Stimulated activated CD4-positive, alpha-beta T cell treated with anti-CD3 and anti-CD28 coated beads, Interleukin-2, amount 100 ng/mL, for 24 hours (primary cell): ENCODE results near the gene TBC1D19.

Experiments used
- DNase-seq, 2 donors: peaks; one replicate each; pipeline ENCODE4 v3.0.0-alpha.2; 2020

TBC1D19 gene

DNA sequence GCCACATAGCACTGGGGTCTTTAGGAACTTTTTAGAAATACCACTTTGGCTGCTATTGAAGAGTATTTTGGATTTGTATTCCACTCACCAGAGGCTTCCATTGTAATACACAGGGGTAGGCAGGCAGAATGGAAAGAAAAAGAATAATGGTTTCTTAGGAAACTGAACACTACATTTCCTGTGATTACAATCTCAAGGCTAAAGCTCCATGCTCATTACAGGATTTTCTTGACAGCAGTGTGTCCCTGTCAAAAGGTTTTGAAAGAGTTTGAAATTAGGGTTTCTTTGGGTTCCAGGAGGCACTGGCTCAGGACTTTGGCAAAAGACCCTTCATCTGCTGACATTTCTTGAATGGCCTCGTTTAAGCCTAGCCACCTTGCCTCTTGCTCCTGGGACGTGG lies 201.9 kb downstream of the TBC1D19 start:
- no peak for DNase-seq

DNA sequence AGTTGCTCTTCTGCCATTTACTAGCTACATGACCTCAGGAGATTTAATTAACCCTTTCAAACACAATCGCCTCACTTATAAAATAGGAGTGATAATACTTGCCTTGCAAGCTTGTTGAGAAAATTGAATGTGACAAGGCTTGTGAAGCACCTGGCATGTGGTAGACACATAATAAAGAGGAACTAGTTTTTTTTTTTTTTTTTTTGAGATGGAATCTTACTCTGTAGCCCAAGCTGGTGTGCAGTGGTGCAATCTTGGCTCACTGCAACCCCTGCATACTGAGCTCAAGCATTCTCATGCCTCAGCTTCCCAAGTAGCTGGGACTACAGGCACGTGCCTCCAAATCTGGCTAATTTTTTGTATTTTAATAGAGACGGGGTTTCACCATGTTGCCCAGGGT lies 203.0 kb downstream of the TBC1D19 start:
- no peak for DNase-seq

DNA sequence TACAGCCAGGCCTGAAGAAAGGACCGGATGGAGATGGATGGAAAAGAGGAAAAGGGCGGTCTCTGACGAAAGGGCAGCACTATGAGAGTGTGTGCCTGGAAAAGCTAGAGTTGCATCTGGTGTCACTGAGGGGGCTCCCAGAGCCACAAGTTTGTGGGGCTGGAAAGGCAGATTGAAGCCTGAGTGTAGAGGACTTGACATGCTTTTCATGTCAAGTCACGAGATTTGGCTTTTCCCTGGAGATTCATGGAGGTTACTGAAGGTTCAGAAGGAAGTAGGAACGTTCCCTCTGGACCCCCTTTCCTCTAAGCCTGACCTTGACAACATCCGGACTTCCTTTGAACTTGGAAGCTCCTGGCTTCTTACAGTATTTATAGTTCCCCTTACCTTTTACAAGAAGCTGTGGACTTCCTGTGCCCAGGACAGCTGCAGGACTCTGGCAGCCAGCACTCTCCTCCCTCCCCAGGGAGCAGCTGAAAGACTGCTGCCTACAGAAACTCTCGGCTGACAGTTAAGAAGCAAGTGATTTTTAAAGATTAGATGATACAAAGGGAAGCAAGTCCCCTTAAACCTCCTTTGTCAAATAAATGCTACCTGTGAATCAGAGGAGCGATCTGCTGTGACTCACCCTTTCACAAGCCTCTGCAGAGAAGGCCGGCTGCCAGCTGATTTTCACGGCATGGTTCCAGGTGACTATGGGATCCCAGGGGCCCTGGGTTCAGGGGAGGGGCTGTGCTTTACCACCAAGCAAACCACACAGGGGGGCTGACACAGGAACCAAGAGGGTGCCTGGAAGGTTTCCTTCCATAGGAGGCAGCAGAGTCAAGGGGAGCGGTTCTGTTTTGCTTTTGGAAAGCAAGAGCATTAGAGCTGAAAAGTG lies 203.8 kb downstream of the TBC1D19 start:
- DNase-seq, result peak; percentile 29 to 46

DNA sequence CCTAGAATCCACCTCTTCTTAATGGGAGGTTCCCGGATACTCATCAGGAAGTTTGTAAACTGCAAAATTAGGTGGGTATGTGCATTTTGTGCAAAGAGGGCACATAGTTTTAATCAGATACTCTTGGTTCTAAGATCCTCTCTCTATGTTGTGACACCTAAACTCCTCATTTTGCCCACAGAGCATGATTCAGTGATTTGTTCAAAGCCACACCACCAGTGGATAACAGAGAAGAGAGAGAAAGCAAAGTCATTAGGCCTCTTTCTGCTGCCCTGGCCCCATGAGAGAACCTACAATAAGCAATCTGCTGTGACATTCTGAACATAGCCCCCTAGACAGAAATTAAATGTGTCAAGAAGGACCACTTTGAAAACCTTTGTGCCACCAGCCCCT lies 204.5 kb downstream of the TBC1D19 start:
- no peak for DNase-seq

DNA sequence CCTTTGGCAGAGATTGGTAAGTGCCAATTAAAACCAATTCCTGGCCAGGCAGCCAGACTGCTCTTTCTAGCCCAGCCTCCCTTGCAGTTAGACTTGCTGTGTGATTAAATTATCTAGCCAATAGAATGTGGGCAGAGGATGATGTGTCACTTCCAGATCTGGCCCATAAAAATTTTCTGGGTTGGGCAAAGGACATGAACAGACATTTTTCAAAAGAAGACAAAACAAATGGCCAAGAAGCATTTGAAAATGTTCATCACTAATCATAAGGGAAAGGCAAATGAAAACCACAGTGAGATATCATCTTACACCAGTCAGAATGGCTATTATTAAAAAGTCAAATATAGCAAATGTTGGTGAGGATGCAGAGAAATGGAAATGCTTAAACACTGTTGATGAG lies 205.3 kb downstream of the TBC1D19 start:
- no peak for DNase-seq

DNA sequence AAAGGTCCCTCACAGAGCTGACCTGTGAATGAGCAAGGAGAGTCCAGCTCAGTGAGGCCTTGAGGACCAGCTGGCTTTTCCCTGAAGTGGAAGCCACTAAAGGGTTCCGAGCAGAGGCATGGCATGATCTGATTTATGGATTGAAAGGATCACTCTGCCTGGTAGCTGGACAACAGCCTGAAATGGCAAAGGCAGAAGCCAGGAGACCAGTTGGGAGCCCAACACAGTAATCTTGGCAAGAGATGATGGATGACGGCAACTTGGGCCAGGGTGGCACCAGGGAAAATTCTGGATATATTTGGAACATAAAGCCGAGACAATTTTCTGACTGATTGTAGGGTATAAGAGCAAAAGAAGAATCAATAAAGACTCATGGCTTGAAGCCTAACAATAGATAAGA lies 207.5 kb downstream of the TBC1D19 start:
- DNase-seq, result no peak

DNA sequence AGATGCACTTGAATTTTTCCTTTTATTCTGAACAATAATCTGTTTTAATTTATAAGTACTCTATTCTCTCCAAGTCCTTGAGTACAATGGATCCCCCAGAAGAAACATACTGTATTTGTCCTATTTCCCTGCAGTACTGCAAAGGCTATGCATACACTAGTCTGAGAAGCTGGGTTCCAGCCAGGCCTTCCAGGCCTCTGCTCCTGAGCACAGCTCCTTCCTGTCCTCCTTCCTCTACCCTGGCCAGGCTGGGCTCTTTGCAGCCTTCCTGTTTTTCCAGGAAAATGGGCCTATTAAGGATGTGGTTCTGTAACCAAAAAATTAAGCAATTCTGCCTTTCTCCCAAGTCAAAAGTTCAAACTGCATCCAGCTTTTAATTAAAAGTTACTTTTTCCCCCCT lies 208.8 kb downstream of the TBC1D19 start:
- no peak for DNase-seq

DNA sequence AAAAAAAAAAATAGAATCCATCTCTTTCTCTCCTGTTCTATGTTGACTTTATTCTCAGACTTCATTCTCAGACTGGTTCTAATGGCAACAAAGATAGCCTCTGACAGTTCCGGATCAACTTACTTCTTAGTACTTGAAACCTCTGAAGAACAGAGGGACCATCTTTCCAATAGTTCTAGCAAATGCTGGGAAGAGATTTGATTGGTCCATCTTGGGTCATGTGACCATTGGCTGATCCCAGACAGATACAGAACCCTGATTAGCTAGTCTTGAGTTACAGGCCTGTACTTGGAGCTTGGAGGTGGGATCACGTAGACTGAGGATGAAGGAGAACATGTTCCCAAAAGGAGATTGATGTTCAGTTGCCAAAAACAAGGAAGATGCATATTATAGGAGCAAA lies 209.9 kb downstream of the TBC1D19 start:
- no peak for DNase-seq

DNA sequence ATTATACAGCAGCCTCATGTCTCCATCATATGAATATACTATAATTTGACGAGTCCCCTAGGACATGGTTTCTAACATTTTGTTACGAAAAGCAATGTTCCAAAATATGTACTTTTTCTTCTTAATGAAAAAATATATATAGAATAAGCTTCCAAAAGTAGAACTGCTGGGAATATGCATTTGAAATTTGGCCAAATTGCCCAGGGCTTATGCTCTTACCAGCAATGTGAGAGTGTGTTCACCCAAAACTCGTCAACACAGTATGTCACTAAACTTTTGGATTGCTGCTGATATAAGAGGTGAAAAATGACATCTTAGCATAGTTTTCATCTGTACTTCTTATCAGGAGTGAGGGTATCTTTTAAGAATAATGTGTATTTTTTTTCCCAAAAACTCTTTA lies 212.2 kb downstream of the TBC1D19 start:
- no peak for DNase-seq

DNA sequence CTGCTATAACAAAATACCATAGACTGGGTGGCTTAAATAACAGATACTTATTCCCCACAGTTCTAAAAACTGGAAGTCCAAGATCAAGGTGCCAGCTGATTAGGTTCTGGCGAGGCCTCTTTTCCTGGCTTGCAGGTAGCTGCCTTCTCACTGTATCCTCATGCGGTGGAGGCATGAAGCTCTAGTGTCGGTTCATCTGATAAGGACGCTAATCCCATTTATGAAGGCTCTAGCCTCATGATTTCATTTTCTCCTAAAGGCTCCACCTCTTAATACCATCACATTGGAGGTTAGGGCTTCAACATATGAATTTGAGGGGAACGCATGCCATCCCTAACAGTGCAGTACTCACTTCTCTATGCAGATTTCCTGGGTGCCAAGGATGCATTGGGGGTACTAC lies 218.9 kb downstream of the TBC1D19 start:
- DNase-seq, result no peak

DNA sequence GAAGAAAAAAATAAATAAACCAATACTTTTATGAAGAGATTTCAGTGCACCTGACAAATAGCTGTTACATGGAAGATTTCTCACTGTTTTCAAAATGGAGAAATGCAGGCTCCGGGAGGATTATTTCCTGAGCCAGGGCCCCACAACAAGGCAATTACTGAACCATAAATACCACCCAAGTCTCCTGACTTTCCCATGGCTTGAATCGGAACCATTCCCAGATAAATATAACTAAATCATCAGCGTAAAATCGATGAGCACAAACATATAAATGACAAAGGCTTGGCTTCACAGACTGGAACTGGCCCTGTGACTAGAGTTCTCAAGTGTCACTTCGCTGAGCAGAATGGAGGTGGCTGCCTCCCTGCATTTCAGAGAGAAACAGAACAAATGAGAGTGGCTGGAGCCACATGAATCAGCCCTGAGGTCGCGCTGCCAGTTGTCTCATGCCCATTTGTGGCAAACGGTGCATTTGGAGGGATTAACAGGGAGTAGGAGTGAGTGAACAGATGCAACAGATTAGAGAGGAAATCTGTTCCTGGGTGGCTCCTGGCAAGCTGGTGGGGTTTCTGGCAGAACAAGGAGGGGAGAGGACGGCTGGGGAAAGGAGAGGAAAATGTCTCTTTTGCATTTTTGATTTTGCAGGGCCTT lies 219.5 kb downstream of the TBC1D19 start:
- DNase-seq, result no peak

DNA sequence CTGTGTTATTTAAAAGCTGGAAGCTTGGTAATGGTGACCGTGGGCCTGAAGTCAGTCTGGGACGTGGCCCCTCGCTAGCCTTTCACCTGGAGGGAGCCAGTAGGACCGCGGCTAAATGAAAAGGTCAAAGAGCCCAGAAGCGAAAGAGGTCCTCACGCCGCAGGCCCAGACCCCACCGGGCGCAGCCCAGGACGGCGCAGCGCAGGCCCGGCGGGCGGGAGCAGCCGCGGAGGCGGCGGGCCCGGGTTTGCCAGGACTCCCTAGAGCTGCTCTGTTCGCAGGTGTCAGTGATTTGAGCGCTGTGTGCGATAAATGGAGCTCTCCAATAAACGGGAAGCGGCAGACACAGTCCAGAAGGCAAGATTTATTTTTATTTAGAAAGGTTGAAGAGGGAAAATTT lies 220.6 kb downstream of the TBC1D19 start:
- no peak for DNase-seq

DNA sequence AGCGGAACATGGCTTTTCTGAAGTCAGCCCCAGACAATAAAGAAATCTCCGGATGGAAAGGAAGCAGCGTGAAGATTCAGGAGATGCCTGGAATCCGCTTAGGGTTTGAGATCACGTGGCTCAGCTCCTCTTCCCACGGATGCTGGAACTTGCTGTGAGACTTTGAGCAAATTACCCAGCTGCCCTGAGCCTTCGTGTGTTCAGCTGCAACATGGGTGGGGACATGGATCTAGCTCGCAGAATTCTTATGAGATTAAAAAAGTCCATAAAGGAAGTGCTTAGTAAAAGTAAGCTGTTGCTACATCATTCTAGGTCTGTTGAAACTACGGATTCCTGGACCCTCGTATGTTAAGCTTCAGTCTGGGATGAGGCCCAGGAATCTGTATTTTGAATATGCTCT lies 221.0 kb downstream of the TBC1D19 start:
- DNase-seq, result no peak
